Fibroblast of the aortic adventitia (primary cell): ENCODE results near the gene STARD10. TPM values are rescaled to one million over a fixed set of nuclear protein-coding genes. Genes with fewer than 3 reads are reported as not detected.
A peak's percentile ranks its signal among the peaks of the same experiment; 100 is the strongest.

ENCODE experiments used
- DNase-seq: peaks from one replicate; pipeline ENCODE4 v3.0.0-alpha.2; 2010; ENCODE audit warnings: low read depth
- H3K4me3 ChIP-seq: 2 replicates; pipeline ENCODE4 v1.5.1; 2011; ENCODE audit warnings: low read depth, mild to moderate bottlenecking, control low read depth, low read length, moderate library complexity
- total RNA-seq: library from RNA; depleted of rRNA; stranded (reverse); fragments of >200 nt; gene quantifications from 2 replicates; pipeline ENCODE4 v1.2.3, GENCODE V29; 2012; ENCODE audit warnings: low replicate concordance
- TF ChIP-seq, protein P1 (sequence below): IDR thresholded peaks from 2 replicates; pipeline ENCODE4 v1.5.1; 2011; ENCODE audit warnings: mild to moderate bottlenecking, low read length, control low read depth, inconsistent platforms; ENCODE audit not compliant: insufficient read depth

STARD10 gene
- total RNA-seq, 1 donor = 21.4 TPM

DNA sequence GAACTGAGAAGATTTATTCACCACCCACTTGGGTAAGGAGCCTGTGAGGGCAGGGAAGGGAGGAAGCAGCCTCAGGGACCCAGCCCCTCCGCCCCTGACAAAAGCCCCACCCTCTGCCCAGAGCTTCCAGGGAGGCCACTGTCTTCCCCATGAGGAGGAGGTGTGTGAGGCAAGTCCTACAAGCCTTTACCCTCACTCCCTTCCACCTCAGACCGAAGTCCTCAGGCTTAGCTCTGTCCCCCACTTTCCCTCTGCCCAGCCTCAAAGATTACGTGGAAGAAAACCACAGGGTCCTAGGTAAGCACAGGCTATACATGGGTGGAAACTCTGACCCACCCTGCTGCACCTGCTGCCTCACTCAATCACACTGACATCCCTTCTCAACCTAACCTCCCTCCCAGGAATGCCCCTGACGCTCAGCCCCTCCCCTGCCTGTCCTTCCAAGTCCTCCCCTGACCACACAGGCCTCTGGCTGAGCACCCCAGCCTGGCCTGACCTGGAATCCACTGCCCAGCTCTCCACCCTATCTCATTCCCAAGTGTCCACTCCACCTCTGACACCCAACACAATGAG lies 38.0 kb downstream of the STARD10 start:
- TF ChIP-seq, protein P1, sequence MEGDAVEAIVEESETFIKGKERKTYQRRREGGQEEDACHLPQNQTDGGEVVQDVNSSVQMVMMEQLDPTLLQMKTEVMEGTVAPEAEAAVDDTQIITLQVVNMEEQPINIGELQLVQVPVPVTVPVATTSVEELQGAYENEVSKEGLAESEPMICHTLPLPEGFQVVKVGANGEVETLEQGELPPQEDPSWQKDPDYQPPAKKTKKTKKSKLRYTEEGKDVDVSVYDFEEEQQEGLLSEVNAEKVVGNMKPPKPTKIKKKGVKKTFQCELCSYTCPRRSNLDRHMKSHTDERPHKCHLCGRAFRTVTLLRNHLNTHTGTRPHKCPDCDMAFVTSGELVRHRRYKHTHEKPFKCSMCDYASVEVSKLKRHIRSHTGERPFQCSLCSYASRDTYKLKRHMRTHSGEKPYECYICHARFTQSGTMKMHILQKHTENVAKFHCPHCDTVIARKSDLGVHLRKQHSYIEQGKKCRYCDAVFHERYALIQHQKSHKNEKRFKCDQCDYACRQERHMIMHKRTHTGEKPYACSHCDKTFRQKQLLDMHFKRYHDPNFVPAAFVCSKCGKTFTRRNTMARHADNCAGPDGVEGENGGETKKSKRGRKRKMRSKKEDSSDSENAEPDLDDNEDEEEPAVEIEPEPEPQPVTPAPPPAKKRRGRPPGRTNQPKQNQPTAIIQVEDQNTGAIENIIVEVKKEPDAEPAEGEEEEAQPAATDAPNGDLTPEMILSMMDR = no peak
- no peak overlapping the region for H3K4me3 ChIP-seq
- no peak for DNase-seq

DNA sequence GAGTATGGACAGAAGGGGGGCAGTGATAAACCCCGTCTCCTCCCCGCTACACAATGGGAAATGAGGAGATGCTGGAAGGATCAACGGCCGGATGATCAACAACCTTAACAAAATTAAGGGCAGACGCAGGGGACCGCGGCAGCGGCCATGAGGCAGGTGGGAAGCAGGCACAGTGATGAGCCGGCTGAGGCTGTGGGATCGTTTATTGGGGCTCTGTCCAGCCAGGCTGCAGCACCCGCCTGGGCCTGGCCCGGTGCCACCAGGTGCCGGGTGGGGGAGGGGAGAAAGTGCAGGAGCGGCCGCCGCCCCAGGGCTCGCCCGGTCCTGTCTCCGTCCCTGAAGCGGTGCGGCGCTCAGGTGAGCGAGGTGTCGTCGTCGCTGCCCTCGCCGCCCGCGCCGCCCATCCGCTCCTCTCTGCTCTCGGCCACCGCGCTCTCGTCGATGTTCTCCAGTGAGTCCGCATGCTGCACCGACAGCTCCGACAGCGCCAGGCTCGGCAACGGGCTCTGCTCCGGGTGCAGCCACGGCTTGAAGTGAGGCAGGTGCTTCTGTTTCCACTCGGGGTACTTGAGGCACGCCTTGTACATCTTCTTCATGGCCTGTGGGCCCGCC lies 39.2 kb downstream of the STARD10 start:
- DNase-seq = no peak
- TF ChIP-seq, protein P1 = no peak
- H3K4me3 ChIP-seq = no peak overlapping the region

DNA sequence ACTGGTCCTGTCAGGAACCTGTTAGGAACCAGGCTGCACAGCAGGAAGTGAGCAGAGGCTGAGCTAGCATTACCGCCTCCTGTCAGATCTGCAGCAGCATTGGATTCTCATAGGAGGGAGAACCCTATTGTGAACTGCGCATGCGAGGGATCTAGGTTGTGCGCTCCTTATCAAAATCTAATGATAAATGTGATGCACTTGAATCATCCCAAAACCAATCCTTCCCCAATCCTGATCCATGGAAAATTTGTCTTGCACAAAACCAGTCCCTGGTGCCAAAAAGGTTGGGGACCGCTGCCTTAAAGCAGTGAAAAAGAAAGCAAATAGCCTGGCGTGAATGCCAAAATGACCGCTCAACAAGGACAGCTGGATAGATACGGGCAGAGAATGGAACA lies 39.7 kb downstream of the STARD10 start:
- H3K4me3 ChIP-seq = no peak overlapping the region
- no peak for DNase-seq
- TF ChIP-seq, protein P1 = no peak

DNA sequence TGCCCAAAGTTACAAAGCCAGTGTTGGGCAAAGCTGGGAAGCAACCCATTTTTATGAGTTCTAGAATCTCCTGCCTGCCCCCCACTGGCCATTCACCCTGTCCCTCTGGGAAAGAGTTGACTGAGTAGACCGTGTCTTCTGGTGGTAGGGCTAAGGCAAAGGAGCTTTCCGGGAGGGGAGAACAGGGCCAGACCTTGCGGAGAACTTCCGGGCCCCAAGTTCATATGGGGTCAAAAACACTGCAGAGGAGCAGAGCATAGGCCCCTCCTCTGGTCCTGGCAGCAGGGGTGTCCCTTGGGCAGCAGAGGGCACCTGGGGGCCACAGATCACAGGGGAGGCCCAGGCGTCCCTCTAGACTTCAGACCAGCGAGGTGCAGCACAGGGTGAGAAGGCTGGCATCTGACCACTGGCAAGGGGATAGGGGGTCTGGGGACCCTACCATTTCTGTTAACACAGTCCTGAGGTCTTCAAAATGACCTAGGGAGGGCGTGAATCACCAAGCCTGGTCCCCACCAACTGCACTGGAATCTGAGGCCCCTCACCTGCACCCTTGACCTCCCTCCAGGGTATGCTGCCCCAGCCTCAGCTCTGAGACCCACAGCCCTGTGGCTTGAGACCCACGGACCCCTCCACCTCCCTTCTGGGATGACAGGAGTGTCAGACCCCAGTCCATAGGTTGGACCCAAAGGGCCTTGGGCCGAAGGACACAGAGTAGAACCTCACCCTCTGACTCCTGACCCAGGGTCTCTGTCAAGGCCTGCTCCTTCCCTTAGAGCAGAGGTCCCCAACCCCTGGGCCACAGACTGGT lies 40.3 kb downstream of the STARD10 start:
- H3K4me3 ChIP-seq = no peak overlapping the region
- no peak for DNase-seq
- TF ChIP-seq, protein P1 = no peak

DNA sequence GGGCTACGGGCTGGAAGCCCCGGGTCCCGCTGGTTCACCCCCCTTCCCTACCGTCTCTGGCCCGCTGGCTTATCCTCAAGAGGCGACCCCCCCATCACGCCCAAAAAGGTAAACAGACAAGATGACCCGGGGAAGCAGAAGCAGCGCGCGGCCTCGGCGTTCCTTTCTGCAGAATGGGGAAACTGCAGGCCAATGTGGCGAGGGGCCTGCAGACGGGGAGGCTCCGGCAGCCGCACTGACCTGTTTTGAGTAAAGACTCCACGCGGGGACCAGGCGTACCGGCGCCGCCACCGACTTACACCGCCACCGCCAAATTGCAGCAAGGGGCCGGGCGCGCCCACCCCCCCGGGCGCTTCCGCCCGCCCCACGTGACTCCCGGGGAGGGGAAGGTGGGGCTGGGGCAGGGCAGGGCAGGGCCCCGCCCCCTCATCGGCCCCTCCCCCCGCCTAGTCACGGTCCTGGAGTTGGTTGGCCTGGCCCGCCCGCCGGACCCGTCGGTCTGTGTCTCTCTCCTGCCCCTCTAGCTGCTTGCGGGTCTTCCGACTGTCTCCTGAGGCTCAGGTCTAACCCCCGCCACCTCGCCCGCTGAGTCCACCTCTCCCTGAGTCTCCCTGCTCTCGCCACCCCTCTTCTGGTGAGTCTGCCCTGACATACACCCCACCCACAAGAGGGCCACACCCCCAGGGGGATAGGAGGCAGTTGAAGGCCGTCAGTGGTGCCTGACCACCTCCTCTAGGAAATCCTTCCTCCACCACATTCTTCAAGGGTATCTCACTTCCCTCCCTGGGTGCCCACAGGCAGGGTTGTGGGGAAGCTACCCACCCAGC lies 41.5 kb downstream of the STARD10 start, which contains the start of gene ARAP1:
Gene ARAP1 (minus strand): TSS at position 321 of the 827 bp plus-strand sequence. CDS start 25,280 bp downstream, outside the sequence.
- H3K4me3 ChIP-seq = peak within 1 kb of the TSS; percentile 83
- DNase-seq = peak; percentile 58
- TF ChIP-seq, protein P1 = peak; percentile 7
